ENCODE results near the gene CRYBB3.
"Not testable (repeated sequence)": the region's sequence is repeated elsewhere in the genome, so short reads cannot be mapped to it uniquely, and the experiment has no call there.

Gene CRYBB3

DNA sequence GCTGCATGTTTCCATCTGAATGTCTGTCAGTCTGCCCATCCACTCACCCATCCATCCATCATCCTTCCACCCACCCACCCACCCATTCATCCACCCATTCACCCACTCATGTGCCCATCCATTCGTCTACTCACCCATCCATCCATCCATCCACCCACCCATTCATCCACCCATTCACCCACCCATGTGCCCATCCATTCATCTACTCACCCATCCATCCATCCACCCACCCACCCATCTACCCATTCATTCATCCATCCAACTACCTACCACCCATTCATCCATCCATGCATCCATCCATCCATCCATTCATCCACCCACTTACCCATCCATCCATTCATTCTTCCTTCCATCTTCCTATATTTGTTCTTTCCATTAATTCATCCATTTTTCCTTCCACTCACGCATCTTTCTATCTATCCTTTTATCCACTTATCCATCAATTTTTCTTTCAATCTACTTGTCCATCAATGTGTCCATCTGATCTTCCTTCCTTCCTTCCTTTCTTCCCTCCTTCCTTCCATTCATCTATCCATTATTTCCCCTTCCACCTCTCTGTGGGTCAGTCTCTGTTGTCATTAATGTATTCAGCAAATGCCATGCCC, 8.0 kb downstream of the CRYBB3 start:
- no peak for DNase-seq

DNA sequence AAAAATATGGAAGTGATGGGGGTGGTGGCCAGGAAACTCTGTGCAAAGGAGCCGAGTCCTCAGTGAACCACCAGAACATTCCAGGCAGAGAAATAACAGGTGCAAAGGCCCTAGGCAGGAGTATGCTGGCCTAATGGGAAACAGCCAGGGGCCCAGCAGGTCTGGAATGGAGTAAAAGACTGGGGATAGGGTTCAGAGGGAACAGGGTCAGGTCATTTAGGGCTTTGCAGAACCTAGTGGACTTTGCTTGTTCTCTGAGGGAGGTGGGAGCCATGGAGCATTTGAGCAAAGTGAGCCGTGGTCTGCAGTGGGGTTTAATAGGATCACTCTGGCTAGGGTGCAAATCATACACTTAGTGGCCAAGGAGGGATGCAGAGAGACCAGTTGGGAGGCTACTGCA, 8.7 kb downstream of the CRYBB3 start:
- no peak for DNase-seq

DNA sequence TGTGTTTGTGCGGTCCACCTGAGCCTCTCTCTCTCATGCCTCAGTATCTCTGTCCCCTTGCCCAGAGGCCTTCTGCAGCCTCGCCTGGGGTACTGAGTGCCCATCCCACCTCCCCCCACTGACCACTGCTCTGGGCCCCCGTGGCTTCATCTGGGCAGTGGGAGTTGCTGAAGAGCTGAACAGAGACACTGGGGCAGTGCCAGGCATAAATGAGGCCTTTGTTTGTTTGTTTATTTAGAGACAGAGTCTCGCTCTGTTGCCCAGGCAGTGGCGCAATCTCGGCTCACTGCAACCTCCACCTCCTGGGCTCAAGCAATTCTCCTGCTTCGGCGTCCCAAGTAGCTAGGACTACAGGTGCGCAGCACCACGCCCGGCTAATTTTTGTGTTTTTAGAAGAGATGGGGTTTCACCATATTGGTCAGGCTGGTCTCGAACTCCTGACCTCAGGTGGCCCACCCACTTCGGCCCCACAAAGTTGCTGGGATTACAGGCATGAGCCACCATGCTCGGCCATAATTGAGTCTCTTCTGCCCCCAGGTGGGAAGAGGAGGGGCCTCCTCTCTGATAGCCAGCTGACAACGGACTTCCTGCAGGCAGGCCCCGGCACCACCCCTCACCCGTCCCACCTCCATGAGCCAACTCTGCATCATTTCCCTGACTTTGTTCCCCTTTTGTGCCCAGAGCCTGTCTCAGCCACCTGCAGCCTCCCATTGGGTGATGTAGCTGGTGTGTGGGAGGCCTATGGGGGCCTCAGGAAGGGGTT, 9.3 kb downstream of the CRYBB3 start:
- DNase-seq: no peak

GRCh38 chr22:25210793-25211192, 11.1 kb downstream of the CRYBB3 start:
- no peak for DNase-seq

DNA sequence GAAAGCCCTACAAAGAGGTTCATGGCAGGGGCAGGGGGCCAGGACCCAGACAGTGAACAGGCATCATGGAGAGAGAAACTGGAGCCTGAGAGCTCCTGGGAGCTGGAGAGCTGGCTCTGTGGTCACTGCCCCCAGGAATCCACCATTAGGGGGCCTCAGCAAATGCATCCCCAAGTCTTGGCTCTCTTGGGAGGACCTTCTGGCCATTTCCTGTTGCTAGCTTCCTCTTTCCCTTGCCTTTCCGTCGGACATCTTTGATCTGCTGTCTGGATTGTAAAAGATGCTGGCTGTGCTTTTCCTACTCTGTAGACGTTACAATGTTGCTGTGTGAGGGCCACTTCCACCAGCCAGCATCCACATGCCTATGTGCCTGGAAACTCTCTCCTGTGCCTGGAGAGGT, 12.7 kb downstream of the CRYBB3 start:
- DNase-seq: no peak

- no peak for DNase-seq
Observed at GRCh38 chr22:25213221-25213620, 13.6 kb downstream of the CRYBB3 start.

- DNase-seq: no peak
Observed at GRCh38 chr22:25216230-25216629, 16.6 kb downstream of the CRYBB3 start.

GRCh38 chr22:25219211-25219689, 19.6 kb downstream of the CRYBB3 start, which contains the start of gene CRYBB2:
Gene CRYBB2 (plus strand): TSS chr22:25219639. CDS start chr22:25221430, 1,791 bp downstream.
- no peak for DNase-seq

GRCh38 chr22:25219948-25220442, 20.3 kb downstream of the CRYBB3 start:
- DNase-seq: peak; percentile 62

DNA sequence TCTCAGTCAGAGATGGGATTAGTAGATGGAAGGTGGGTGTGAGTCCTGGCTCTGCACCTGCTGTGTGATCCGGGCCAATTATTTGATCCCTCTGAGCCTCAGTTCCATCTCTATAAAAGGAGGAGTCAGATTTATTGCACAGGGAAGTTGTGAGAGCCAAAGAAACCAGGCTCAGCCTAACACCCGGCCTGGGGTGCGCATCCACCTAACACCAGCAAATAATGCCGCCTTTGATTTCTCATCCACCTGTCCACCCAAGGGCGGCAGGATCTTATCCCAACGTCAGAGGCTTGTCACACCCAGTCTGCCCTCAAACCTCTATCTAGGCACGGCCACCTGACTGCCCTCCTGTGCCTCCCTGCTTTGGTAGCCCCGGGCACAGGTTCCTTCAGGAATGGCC, 22.1 kb downstream of the CRYBB3 start:
- no peak for DNase-seq

- no peak for DNase-seq
Observed at GRCh38 chr22:25223269-25223850, 23.7 kb downstream of the CRYBB3 start.

GRCh38 chr22:25228822-25229221, 29.2 kb downstream of the CRYBB3 start:
- no peak for DNase-seq

DNA sequence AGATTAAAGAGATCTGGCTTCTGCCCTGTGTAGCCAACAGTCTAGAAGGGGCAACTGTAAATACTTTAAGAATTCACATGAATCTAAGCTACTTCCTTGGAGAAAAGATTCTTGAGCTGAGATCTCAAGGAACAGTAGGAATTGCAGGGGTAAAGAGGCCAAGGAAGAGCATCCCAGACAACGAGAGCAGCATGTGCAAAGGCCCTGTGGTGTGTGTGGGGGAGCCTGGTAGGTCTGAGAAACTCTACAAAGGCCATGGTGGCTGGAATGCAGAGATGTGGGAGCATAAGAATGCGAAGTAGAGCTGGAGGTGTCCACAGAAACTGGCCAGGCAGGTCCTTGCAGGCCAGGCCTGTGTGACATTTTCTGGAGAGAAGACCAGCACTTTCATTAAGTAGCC, 31.1 kb downstream of the CRYBB3 start:
- not testable (repeated sequence) for DNase-seq

GRCh38 chr22:25232301-25232700, 32.6 kb downstream of the CRYBB3 start:
- DNase-seq: no peak

DNA sequence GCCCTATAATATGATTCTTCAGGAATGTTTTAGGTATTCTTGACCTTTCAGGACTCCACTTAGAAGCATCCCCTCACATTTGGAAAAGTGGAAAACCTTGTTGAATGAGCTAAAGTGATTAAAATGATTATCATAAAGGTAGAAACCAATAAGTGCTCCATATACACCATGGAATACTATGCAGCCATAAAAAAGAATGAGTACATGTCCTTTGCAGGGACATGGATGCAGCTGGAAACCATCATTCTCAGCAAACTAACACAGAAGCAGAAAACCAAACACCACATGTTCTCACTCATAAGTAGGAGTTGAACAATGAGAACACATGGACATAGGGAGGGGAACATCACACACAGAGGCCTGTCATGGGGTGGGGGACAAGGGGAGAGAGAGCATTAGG, 34.0 kb downstream of the CRYBB3 start:
- DNase-seq: not testable (repeated sequence)

DNA sequence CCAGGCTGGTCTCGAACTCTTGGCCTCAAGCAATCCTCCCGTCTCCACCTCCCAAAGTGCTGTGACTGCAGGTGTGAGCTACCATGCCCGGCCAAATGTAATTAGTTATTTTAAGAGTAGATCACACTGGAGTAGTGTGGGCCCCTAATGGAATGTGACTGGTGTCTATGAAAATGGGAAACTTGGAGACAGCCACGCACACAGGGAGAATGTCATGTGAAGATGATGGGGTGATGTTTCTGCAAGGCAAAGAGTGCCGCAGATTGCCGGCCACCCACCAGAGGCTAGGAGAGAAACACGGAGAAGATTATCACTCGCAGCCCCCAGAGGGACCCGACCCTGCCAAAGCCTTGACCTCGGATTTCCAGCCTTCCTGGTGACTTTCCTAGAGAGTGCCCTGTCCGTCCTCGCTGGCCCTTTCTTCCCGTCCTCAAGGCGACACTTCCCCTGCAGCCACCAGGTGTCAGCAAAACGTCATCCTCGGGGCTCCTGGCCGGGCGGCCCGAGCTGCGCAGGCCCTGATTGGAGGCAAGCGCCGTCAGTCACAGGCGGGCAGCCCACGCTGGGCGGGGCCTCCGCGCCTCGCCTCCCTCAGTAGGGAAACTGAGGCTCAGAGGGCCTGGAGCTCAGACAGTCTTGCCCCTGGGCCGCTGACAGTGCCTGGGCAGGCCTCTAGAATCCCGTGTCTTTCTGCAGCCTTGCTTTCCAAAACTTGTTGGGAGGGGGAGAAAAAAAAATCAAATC, 36.1 kb downstream of the CRYBB3 start:
- peak; percentile 54 for DNase-seq

GRCh38 chr22:25236417-25236816, 36.8 kb downstream of the CRYBB3 start:
- no peak for DNase-seq

DNA sequence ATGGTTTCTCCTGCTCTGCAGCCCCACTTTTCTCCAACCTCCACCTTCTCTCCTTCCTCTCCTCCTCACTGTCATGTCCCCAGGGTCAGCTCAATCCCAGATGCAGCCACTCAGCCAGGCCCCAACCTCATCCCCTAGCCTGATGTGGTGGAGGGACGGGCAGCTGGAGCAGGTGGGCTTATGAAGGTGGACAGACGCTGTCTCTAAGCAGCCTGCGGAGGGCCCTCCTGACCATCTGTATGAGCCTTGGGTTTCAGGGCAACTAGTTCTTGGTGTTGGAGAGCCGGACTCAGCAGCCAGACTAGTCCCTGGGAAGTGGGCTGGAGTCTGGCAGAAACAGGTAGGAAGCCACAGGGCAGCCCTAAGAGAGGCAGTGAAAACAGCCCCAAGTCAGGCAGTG, 37.8 kb downstream of the CRYBB3 start:
- no peak for DNase-seq

GRCh38 chr22:25238058-25238457, 38.4 kb downstream of the CRYBB3 start:
- not testable (repeated sequence) for DNase-seq

DNA sequence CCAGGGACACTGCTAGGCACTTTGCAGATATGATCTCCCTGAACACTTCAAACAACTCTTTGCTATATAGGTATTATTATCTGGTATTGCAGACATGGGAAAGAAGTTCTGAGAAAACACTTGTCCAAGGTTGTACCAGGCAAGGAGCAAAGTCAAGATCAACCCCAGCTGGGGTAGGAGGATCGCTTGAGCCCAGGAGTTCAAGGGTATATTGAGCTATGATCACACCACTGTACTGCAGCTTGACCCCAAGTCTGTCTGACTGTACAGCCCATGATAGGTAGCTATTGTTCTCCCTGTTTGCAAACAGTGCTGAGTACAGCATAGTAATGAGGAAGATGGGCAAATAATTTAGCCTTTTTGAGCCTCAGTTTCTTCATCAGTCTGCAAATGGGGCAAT, 55.5 kb downstream of the CRYBB3 start:
- DNase-seq: not testable (repeated sequence)

Data from DMS153 (cell line).